ENCODE measurements around the gene PTPRN2.

Gene PTPRN2

DNA sequence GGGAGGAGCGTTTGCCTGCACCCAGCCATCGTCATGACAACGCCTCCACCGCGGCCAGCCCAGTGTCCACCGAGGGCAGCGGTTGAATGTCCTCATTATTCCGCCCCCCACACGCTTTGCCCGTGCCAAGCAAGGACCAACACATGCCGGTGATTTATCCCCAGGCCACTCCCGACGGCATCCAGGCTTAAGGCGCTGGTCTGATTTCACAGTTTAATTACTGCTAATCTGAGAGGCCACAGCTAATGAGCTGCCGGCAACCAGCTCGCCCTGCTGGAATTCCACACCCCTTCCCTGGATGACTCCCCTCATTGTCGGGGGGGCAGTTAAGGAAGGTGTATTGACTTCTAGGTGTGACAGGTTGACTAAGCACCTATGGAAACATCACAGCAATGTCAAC, 818.5 kb downstream of the PTPRN2 start:
- no peak for DNase-seq

DNA sequence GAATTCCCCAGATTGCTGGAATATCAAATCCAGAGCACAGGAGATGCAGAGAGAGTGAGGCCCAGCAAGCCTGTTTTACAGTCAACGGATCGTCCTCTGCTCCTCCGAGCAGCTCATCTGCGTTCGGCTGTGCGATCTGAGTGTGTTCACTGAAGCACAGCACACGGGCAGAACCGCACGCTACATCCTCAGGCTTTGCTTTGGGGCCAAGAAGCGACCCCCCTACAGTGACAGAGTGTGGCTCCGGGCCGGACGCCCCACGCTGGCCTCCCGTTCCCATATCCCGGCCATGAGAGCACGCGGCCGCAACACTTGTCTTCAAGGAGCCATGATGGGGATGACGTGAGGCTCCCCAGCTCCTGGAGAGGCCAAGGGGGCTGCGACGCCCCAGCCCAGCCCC, 819.4 kb downstream of the PTPRN2 start:
- DNase-seq: no peak

DNA sequence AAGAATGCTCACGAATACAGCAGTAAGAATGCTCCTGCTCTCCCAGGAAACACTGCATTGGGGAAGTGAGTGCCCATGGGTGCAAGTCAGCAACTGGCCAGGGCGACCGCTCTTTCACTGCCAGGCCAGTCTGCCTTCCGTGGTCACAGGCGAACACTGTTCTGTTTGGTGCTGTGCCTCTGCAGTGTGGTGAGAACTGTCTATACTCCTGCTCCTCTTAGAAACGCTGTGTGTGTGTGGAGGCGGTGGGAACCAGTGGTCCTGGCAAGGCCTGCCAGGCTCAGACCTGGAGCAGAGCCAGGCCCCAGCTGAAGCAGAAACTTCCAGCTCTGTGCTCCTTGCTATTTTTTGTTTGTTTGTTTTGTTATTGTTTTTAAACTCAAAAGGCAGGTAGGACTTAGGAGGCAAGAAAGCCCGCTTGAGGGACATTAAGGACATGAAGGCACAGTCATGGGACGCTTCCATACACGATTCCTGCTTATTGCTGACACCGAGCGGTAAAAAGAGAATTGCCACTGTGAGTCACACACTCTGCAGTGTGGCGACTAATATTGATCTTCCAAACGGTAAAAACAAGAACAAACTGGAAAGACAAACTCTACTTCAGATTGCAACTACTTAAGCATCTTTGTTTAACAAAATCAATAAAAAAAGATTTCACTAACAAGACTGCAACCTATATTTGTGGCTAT, 820.0 kb downstream of the PTPRN2 start:
- peak; percentile 25 for DNase-seq

DNA sequence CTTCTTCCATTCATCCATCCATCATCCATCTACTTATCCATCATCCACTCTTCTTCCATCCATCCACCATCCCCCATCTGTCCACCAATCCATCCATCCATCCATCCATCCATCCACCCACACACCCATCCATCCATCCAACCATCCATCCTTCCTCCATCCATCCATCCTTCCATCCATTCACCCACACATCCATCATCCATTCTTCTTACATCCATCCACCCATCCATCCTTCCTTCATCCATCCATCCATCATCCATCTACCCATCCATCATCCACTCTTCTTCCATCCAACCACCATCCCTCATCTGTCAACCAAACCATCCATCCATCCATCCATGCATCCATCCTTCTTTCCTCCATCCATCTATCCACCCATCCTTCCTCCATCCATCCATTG, 821.5 kb downstream of the PTPRN2 start:
- no peak for DNase-seq

DNA sequence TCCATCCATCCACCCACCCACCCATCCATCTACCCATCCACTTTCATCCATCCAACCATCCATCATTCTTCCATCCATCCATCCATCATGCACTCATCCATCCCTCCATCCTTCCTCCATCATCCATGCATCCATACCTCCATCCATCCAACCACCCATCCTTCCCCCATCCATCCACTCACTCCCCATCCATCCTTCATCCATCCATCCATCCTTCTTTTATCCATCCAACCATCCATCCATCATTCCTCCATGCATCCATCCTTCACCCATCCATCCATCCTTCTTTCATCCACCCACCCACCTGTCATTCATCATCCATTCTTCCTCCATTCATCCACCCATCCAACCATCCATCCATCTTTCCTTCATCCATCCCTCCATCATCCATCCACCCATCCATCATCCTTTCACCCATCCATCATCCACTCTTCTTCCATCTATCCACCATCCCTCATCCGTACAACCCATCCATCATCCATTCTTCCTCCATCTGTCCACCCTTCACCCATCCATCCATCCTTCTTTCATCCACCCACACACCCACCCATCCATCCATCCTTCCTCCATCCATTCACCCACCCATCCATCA, 822.6 kb downstream of the PTPRN2 start:
- no peak for DNase-seq

DNA sequence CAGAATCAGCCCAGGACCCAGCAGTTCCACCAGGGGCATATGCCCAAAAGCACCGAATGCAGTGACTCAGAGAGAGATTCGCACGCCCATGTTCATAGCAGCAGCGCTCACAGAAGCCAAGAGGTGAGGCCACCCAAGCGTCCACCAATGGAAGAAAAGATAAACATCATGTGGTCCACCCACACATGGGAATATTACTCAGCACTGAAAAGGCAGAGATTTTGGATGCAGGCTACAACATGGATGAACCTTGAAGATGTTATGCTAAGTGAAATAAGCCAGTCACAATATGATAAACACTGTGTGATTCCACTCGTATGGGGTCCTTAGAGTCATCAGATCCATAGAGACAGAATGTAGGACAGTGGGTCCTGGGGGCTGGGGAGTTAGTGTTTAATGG, 823.4 kb downstream of the PTPRN2 start:
- DNase-seq: no peak

DNA sequence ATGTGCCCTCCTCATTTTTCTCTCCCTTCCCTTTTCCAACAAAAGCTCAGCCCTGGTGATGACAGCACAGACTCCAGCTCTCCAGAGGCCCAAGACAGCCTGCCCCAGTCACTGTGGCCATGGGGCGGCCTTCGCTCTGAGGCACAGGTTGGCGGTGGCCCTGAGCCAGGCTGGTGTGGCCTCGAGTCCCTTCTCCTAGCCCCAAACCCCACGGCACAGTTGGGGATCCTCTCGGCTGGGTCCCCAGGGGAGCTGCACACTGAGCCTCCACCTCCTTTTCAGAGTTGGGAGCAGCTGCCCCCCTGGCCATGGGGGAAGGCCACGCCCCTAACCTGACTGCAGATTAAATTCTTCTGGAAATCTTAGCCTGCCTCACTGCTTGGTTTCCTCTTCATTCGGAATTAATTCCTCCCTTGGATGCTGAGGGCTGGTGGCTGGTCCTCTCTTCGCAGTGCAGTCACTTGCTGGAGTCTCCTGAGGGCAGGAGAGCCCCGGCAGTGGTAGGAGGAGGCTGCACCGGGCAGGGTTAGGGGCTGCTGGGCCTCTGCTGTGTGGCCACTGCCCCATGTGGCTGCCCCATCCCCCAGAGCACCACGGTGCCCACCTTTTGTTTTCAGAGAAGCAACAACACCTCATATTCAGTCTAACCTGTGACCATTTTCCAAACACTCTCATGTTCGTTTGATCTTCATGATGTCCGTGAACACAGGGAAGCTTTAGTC, 824.2 kb downstream of the PTPRN2 start:
- DNase-seq: no peak

DNA sequence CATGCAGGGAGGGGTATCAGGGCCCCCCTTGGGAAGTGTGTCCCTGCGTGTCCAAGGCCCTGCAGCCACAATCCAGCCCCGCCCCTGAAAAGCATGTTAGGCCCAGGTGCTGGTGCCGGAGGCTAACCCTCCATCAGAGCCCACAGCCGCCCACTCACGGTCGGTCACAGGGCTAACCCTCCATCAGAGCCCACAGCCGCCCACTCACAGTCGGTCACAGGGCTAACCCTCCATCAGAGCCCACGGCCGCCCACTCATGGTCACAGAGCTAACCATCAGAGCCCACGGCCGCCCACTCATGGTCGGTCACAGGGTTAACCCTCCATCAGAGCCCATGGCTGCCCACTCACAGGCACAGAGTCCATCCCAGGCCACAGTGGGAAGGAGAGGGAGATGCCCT, 824.8 kb downstream of the PTPRN2 start:
- DNase-seq: no peak

DNA sequence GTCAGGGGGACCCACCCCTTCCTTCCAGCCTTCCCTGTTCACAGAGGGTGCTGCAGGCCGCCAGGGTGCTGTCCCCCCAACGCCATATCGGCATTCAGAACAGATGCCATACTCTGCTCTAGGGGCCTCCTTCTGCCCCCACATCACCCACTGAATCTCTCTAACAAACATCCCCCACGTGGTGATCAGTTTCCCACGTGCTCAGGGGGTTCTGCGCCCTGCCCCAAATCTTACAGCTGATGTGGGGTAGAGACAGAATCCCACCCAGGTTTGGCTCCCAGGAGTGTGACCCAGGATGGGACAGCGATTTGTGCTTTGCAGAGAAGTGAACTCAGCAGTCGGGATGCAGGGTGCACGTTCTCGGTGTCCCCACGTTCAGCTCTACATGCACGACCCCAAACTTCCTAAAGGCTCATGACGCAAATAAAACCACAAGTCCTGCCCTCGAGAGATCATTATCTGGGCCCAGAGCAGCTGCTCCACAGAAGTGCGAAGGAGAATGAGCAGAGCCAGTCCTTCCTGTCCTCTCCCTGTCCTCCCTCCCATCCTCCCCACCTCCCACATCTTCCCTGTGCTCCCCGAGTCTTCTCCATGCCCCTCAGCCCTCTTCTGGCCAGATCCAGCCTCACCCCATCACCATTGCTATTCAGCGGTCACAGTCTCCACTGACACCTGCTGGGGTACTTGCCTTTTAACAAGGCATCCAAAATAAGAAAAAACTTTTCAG, 827.5 kb downstream of the PTPRN2 start:
- no peak for DNase-seq

DNA sequence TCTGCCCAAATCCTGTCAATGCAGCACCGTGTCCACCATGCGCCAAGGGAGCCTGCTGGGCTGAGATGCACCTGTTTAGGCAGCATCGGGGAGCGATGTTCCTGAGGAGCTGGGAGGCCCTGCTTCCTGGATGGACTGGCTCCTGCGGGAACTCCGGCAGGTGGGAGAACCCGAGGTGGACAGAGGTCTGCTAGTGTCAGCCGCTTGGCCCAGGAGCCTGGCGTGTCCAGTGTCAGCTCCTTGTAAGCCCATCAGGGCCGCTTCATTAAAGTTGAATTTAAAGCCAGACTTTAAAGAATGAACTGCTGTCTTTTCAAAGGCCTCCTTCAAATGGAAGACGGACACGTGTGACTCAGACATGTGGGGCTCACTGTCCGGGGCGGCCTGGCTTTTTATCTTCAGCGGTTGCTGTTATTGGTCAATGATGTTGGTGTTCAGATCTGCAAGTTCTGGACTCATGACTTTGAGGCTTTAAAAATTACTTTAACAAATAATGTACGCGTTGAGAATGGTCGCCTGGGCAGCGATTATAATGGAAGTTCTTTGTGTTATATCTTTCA, 828.3 kb downstream of the PTPRN2 start:
- DNase-seq: no peak

DNA sequence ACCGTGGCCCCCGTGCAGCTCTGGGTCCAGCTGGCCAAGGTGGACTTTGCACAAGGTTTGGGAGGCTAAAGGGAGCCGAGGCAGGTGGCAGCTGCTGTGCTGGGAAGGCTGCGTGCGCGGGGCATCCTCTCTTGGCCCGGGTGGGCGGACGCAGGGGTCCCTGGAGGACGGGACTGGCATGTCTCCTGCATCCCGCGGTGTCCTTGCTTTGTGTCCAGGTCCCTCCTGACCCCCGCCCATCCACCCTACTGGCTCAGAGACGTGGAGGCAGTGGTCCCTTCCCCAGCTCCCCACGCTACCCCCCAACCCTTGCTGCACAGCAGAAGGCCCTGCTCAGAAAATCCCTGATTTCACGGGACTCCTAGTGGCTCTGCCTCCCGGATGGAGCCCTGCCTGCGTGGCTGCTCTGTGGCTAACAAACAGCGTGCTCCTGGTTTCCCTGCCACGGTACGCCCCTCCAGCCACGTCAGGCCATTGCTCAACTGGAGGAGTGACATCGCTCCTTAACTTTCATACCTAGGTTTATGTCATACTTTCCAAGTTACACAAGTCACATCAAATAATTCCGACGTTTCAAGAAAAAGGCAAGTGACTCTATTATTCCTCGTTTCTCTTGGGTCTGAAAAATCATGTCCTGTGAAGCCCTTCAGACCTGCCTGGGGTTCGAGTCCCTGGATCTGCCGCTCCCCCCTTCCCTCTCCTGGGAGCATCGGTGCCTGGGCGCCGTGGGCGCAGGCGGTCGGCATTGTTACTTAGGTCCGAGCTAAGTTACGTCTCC, 829.0 kb downstream of the PTPRN2 start:
- no peak for DNase-seq

DNA sequence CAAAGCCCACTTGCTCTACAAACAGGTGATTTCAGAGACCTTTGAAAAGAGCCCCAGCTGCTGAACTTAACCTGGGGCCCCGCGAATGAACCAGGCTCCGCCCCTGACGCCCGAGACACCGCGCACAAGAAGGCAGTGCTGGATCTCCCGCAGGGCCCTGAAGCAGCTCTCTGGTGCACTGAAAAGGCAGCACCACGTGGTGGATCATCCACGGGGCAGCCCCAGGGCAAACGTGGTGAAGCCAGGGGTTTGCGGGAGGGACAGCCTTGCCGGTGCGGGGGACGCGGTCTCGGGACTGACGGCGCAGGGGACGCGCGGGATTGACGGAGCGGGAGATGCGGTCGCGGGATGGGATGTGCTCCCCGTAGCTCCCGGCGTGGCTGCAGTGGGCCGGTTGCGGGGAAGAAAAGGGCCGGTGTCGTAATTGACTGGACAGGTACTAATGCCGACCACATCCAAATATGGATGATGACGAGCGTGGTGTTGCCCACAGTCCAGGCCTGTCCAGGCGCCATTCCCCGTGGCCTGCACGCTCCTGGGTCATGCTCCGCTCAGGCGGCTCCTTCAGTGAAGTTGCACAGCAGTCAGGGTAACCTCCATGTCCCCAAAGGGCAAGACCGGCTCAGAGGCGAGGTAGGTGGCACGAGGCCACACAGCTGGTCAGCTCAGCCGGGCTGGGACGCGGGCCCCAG, 829.7 kb downstream of the PTPRN2 start:
- DNase-seq: no peak

DNA sequence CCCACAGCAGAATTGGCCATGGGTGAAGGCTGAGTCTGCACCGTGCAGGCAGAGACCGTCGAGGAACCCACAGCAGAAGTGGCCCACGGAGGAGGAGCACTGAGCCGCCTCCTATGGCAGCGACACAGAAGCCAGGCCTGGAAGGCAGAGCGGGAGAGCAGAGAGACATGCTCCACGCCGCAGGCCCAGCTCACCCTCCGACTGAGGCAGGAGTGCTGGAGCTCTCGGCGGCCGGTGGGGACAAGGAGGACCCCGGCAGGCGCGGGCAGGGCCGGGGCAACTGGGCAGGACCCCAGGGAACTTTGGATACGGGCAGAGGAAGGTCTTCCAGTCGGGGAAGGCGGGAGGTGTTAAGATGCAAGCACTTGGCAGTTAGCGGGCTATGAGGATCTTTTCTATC, 830.4 kb downstream of the PTPRN2 start:
- DNase-seq: no peak

DNA sequence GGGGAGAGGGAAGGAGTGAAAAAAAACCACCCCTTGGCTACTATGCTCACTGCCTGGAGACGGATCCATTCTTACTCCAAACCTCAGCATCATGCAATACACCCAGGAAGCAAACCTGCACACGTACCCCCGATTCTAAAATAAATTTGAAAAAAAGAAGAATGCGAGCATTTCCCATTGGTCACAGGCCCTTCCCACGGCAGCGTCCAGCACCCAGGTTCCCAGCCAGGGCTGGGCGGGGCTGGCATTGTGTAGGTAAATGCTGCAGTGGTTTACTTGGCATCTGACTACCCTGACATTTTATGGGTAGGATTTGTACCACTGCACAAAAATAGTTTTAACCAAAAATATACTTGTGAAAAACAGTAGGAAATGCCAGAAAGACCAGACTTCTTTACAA, 831.9 kb downstream of the PTPRN2 start:
- DNase-seq: no peak

DNA sequence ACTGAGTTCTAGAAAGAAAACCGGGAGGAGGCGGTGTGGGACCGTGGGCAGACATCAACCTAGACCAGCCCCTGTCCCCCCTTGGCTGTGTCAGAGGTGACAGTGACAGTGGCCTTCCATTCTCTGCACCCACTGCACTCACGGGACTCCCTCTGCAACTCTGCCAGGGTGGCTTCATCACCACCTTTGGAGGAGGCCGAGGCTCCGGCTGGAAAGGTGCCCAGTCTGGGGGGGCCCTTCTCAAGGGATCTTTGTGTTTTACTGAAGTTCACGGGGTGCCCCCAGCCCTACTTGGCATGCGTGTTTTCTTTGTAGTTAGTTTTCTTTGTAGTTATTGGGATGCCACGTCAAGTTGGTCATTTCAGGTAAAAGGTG, 833.2 kb downstream of the PTPRN2 start:
- no peak for DNase-seq

DNA sequence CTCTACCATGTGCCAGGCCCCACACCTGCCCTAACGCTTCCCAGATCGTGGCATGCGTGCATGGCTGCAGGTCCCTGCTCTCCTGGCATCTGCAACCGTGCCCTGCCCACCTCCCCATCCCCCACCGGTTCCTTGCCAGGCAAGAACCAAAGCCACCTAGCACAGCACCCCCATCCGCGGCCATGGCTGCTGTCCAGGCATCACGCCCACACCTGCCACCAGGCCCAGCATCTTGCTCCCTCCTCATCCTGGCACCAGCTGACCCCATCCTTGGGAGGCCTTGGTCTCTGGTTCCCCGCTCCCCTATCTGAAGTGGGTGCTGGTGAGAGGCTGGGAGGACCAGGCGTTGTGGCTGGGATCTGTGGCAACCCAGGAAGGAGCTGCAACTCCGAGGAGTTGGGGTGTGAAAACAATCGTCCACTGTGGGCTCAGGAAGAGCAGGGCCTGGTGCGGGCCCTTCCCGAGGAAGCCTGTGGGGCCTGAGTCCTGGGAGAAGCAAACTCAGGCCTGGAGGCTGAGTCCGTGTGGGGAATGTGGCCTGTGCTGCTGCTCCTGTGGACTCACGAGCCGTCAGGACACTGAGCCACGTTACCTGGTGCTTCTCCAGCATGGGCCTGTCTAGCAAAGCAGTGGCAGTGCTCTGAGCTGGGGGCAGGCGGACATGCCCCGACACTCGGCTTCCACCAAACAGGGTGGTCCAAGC, 833.8 kb downstream of the PTPRN2 start:
- no peak for DNase-seq

DNA sequence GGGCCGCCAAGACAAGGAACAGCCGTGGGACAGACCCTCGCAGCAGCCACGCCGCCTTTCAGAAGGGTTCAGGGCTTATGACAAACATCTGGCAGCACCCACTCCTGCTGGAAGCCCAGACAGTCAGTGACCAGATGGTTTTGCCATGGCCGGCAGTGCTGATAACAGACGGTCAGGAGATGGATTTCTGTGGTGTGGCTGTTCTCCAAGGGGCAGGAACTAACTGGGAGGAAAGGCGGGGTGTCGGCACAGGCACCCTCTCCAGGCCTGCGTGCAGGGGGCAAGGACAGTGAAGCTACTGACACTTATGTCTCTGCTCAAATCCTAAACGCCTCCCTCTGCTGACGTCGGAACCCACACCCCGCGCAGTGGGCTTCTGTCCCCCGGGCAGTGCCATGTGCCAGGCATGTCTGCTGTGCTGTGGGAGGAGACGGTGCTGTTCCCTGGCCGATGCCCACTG, 834.8 kb downstream of the PTPRN2 start:
- DNase-seq: no peak

DNA sequence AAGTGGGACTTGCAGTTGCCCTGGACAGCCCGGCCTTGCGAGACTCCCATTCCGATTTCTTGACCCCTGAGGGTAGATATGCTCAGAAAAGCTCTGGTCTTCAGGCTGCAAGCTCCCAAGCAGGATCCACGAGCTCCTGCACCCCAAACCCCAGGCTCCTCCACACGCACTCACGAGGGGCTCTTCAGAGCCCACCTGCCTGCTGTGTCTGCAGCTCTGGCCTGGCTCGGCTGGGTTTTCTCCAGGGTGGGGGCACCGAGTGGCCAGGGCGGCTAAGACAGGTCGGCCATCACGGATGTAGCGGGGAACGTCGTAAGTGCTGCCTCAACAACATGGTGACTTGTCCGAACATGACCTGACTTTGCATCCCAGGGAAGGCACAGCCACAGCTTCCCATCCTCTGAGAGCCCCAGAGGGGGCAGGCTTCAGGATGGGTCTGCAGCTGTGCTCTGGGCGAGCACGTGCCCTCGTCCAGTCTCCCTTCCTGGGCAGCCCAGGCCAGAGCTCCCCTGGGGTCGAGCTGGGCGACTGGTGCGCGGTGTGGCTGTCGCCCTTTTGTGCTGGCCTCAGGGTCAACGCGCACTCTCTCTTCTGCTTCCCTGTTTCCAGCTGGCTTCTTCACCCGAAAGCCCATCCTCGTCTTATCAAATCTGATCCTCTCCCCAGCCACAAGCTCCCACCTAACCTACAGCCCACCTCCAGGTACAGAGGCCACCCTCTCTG, 835.5 kb downstream of the PTPRN2 start:
- no peak for DNase-seq

DNA sequence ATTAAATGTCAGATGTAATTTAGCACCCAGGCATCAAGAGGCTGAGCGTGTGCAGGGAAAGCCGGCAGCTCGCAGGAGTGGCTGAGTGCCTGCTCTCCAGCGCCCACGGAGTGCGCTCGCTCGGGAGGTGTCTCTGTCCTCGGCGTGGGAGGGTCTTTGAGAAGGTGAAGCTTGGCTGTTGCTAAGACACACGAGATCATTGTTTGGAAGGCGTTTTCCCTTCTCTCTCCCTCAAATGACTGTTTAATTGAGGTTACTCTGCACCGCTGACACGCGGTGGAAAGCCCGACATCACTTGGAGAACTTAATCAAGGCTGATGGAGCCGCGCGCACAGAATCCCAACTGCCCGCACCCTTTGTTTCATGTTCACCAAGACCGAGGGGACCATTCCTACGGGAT, 836.2 kb downstream of the PTPRN2 start:
- DNase-seq: peak; percentile 18

DNA sequence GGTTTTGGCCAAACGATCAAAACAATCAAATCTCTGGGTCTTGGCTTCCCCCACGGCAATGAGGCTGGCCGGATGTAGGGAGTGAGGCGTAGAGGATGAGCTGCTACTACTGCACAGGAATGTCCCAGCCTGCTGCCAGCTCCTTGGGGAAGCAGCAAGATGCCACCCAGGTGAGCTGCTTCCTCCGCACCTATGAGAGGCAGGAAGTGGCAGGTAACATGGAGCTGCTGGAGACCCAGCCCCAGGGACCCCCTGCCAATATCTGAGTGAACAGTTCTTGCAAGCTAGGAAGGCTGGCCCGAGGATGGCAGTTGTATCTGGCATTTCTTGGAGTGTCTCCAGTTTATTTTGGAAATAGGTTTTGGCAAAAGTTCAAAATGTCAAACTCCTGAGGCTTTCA, 837.3 kb downstream of the PTPRN2 start:
- no peak for DNase-seq
